HepG2 (cell line): ENCODE data around the gene GALNTL6. TPM values are rescaled to one million over a fixed set of nuclear protein-coding genes. Genes with fewer than 3 reads are reported as not detected.

ENCODE experiments used
- ATAC-seq: fragments of 200-7000 bp; cut with Tn5 transposase; 3 replicates; pipeline ENCODE4 v1.9.1; 2020; ENCODE audit warnings: mild to moderate bottlenecking, moderate library complexity
- BruUV-seq: library from RNA; stranded (reverse); fragments of 400-500 nt; replicated peaks from 2 replicates; lab custom pipeline; 2021; lab: Mats Ljungman, UMichigan
- CTCF ChIA-PET: fragments of 300-600 bp; formaldehyde crosslinking; extraction: SDS; loops from one replicate; lab custom pipeline; 2021; ENCODE audit warnings: low total read pairs, inconsistent platforms, low intra/inter-chr PET ratio; lab: Yijun Ruan, JAX
- POLR2A ChIA-PET: fragments of 350-600 bp; sonication (Branson Sonifier 250); formaldehyde crosslinking; loops from one replicate; lab custom pipeline; 2020; ENCODE audit warnings: antibody characterized with exemption, inconsistent platforms; lab: Yijun Ruan, JAX
- DNase-seq: peaks from one replicate; pipeline ENCODE4 v3.0.0-alpha.2; 2015; ENCODE audit warnings: low spot score
- FAIRE-seq: peaks from 3 replicates; lab custom pipeline; 2011; peaks lifted over from hg19 to GRCh38; lab: Jason Lieb, UNC
- H2AFZ ChIP-seq: one replicate; pipeline ENCODE4 v1.6.1; 2011; ENCODE audit warnings: low read length, inconsistent platforms
- H3K27ac ChIP-seq: fragments of 300-600 bp; 3 replicates; pipeline ENCODE4 v1.8.0; 2011; ENCODE audit warnings: mixed run types, mild to moderate bottlenecking, mixed read lengths, low read length, inconsistent platforms; ENCODE audit not compliant: insufficient read depth; ENCODE audit errors: extremely low read length
- H3K27me3 ChIP-seq, 2 experiments: fragments of 200-600 bp in 1 of 2; 2 replicates in 1 of 2; 3 replicates in 1 of 2; pipeline versions ENCODE4 v1.6.0 to v1.8.0; 2011; ENCODE audit warnings: low read length in 2 of 2, mild to moderate bottlenecking in 2 of 2, moderate library complexity in 2 of 2, inconsistent platforms in 1 of 2; ENCODE audit not compliant: insufficient read depth in 2 of 2, control insufficient read depth in 1 of 2
- H3K36me3 ChIP-seq, 2 experiments: fragments of 200-600 bp in 1 of 2; replicated peaks in 1 of 2; 2 replicates in 1 of 2; 3 replicates in 1 of 2; pipeline versions ENCODE4 v1.5.1 to v1.8.0; 2011; ENCODE audit warnings: low read length in 2 of 2, inconsistent platforms in 1 of 2; ENCODE audit not compliant: insufficient read depth in 2 of 2, control insufficient read depth in 1 of 2
- H3K4me1 ChIP-seq: 2 replicates; pipeline ENCODE4 v1.5.1; 2012; ENCODE audit warnings: low read length, inconsistent platforms; ENCODE audit not compliant: insufficient read depth
- H3K4me2 ChIP-seq: 2 replicates; pipeline ENCODE4 v1.6.0; 2011; ENCODE audit warnings: low read depth, low read length, inconsistent platforms
- H3K4me3 ChIP-seq, 3 experiments: fragments of 200-600 bp in 1 of 3; sonication (generic), shearing (Covaris generic) in 1 of 3; replicated peaks in 1 of 3; 2 replicates each; pipeline ENCODE4 v1.5.1; 2011 to 2016; ENCODE audit warnings: low read length in 3 of 3, inconsistent platforms in 2 of 3, low read depth in 2 of 3, mild to moderate bottlenecking in 2 of 3, control low read depth in 1 of 3, mixed read lengths in 1 of 3; ENCODE audit not compliant: insufficient read depth in 1 of 3
- H3K79me2 ChIP-seq: one replicate; pipeline ENCODE4 v1.6.1; 2011; ENCODE audit warnings: low read length, inconsistent platforms; ENCODE audit not compliant: insufficient read depth
- H3K9ac ChIP-seq: 2 replicates; pipeline ENCODE4 v1.6.0; 2011; ENCODE audit warnings: mild to moderate bottlenecking, low read depth, low read length, inconsistent platforms; ENCODE audit not compliant: insufficient read depth
- H3K9me3 ChIP-seq: 2 replicates; pipeline ENCODE4 v1.5.1; 2012; ENCODE audit warnings: mild to moderate bottlenecking, low read length
- H4K20me1 ChIP-seq: 2 replicates; pipeline ENCODE4 v1.6.0; 2011; ENCODE audit warnings: inconsistent platforms, mild to moderate bottlenecking, low read length, moderate library complexity; ENCODE audit not compliant: insufficient read depth
- DMAP1 ChIP-seq: IDR thresholded peaks from 2 replicates; pipeline ENCODE4 v1.6.1; 2016
- MEIS2 ChIP-seq: sonication (generic); formaldehyde crosslinking; IDR thresholded peaks from 2 replicates; pipeline ENCODE4 v1.9.0; 2021; ENCODE audit warnings: mild to moderate bottlenecking, missing genetic modification reagents
- PHF5A ChIP-seq: IDR thresholded peaks from one replicate; pipeline ENCODE4 v1.6.1; 2018; ENCODE audit warnings: low read depth, missing genetic modification reagents; ENCODE audit not compliant: unreplicated experiment
- SMARCC2 ChIP-seq: fragments of 450-650 bp; IDR thresholded peaks from 2 replicates; pipeline ENCODE4 v1.6.1; 2017; ENCODE audit warnings: antibody characterized with exemption, mild to moderate bottlenecking
- SRSF4 ChIP-seq: fragments of 200-400 bp; formaldehyde crosslinking; IDR thresholded peaks from one replicate; pipeline ENCODE4 v1.6.1; 2018; ENCODE audit warnings: mild to moderate bottlenecking, low read depth, low read length, moderate library complexity; ENCODE audit not compliant: poor library complexity, severe bottlenecking
- TOE1 ChIP-seq: sonication (generic); formaldehyde crosslinking; IDR thresholded peaks from 2 replicates; pipeline ENCODE4 v1.4.0; 2020; ENCODE audit warnings: mild to moderate bottlenecking, missing genetic modification reagents
- ZBTB42 ChIP-seq: sonication (generic); formaldehyde crosslinking; IDR thresholded peaks from 2 replicates; pipeline ENCODE4 v1.5.0; 2020; ENCODE audit warnings: mild to moderate bottlenecking, missing genetic modification reagents
- ZBTB7A ChIP-seq: sonication (generic); formaldehyde crosslinking; IDR thresholded peaks from 2 replicates; pipeline ENCODE4 v1.8.0; 2022; ENCODE audit warnings: mild to moderate bottlenecking, missing genetic modification reagents
- ZNF263 ChIP-seq: sonication (generic); formaldehyde crosslinking; IDR thresholded peaks from 2 replicates; pipeline ENCODE4 v1.4.0; 2020; ENCODE audit warnings: missing genetic modification reagents
- ZNF468 ChIP-seq: sonication (generic); formaldehyde crosslinking; IDR thresholded peaks from 2 replicates; pipeline ENCODE4 v1.8.0; 2022; ENCODE audit warnings: mild to moderate bottlenecking, moderate library complexity, missing genetic modification reagents
- ZNF614 ChIP-seq: IDR thresholded peaks from 2 replicates; pipeline ENCODE4 v1.6.1; 2018; ENCODE audit warnings: missing biosample characterization, missing genetic modification reagents, inconsistent platforms, borderline replicate concordance
- ZNF616 ChIP-seq: sonication (generic); formaldehyde crosslinking; IDR thresholded peaks from 2 replicates; pipeline ENCODE4 v1.5.0; 2020; ENCODE audit warnings: low read depth, mild to moderate bottlenecking, missing genetic modification reagents
- WGBS: methylation state at CpG from one replicate; pipeline ENCODE4 v1.1.6; 2017; ENCODE audit warnings: low lambda C conversion rate; 5-methylcytosine and 5-hydroxymethylcytosine counted together
- in situ Hi-C: cut with HindIII; loops from 2 replicates; pipeline ENCODE4 v1.10.0; 2017; ENCODE audit warnings: low pct_unique_long_range_greater_than_20kb; ENCODE audit not compliant: extremely low pct_ligation_motif_present
- intact Hi-C: fragments of 100-400 bp; cut with micrococcal nuclease; formaldehyde crosslinking; loops from one replicate; pipeline ENCODE4 v1.10.0; 2022; ENCODE audit not compliant: unreplicated experiment
- polyA plus RNA-seq, 8 experiments: library from polyadenylated mRNA; depleted of rRNA in 3 of 8; stranded (reverse) in 7 of 8; unstranded in 1 of 8; fragments of >200 nt; fragmentation: Illumina TruSeq in 4 of 8; extraction: Trizol in 4 of 8; gene quantifications; 2 replicates each; pipeline versions ENCODE4 v1.2.1 to v1.2.3, GENCODE V29; 2011 to 2016; ENCODE audit warnings: low read depth in 4 of 8, missing spikeins in 1 of 8, mixed read lengths in 1 of 8; ENCODE audit not compliant: insufficient read depth in 1 of 8
- total RNA-seq, 5 experiments: library from RNA; depleted of rRNA; stranded (reverse); fragments of >200 nt; fragmentation: Illumina TruSeq; extraction: Trizol; gene quantifications; 2 replicates each; pipeline ENCODE4 v1.2.3, GENCODE V29; 2016; ENCODE audit warnings: low read depth in 1 of 5
- TF ChIP-seq, protein P1 (sequence below), 2 experiments: fragments of 450-650 bp in 1 of 2; sonication (generic) in 1 of 2; formaldehyde crosslinking; IDR thresholded peaks; 2 replicates each; pipeline versions ENCODE4 v1.5.0 to v1.8.0; 2020 to 2022; ENCODE audit warnings: mild to moderate bottlenecking in 1 of 2, missing genetic modification reagents in 1 of 2

GALNTL6 gene
- total and polyA plus RNA-seq, 2 of the 13 experiments (the other 11 are each of a cell fraction or from before 2014, with no cell fraction given): not detected

DNA sequence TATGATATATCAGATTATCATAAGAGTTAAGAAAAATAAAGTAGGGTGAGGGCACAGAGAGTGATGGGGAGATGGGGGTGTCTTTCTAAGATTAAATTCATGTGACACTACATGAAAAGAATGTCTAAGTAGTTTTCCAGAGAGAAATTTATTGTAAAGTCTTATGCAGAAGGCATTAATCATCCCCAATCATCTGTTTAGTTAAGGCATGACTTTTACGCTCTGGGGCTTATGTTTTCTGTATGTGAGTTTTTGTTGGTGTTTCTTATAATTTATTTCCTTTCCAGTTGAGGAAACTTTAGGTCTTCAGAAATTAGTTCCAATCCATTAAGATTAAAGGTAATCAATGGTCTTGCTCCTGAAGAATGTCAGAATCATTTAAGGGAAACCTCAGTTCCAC is 972.4 kb downstream of the GALNTL6 start:
- POLR2A ChIA-PET: no interaction called here
- Histone ChIP-seq H3K4me2 (no peak overlapping the region), H3K27ac (no peak overlapping the region)
- TF ChIP-seq ZNF263 (CRISPR knock-in tag) (no peak), SMARCC2 (no peak), PHF5A (CRISPR knock-in tag) (no peak), ZNF616 (CRISPR knock-in tag) (no peak), MEIS2 (CRISPR knock-in tag) (no peak), DMAP1 (CRISPR knock-in tag) (no peak), ZBTB7A (CRISPR knock-in tag) (no peak), TOE1 (CRISPR knock-in tag) (no peak), ZNF614 (CRISPR knock-in tag) (no peak), SRSF4 (no peak), ZNF468 (CRISPR knock-in tag) (no peak), ZBTB42 (CRISPR knock-in tag) (no peak)
- TF ChIP-seq, protein P1, sequence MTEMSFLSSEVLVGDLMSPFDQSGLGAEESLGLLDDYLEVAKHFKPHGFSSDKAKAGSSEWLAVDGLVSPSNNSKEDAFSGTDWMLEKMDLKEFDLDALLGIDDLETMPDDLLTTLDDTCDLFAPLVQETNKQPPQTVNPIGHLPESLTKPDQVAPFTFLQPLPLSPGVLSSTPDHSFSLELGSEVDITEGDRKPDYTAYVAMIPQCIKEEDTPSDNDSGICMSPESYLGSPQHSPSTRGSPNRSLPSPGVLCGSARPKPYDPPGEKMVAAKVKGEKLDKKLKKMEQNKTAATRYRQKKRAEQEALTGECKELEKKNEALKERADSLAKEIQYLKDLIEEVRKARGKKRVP (CRISPR knock-in tag; IDR thresholded peaks at IDR 0.05): no peak
- TF ChIP-seq, all 625 proteins: peak for 0
- no peaks in the 10 kb centered on the region for H3K9me3 ChIP-seq
- no peak overlapping the region for H3K9ac ChIP-seq
- no peaks in the 10 kb centered on the region; a peak in 1 of 5 replicates for H3K27me3 ChIP-seq
- no peak for FAIRE-seq
- H3K36me3 ChIP-seq: no peaks in the 10 kb centered on the region
- no peak for DNase-seq
- no peaks in the 10 kb centered on the region for H4K20me1 ChIP-seq
- no peak overlapping the region for H2AFZ ChIP-seq
- no peak overlapping the region for H3K4me3 ChIP-seq
- intact Hi-C loops (no loop called here), in situ Hi-C loops (no loop called here)
- no peak for ATAC-seq
- no peaks in the 10 kb centered on the region for H3K4me1 ChIP-seq
- 82% methylated on average over 1 of the region's 1 CpG for WGBS
- BruUV-seq: no TSS peak
- no peaks in the 10 kb centered on the region for H3K79me2 ChIP-seq
- CTCF ChIA-PET: no interaction called here
